Spleen (tissue), 11 donors: ENCODE results near the gene FLOT1. TPM values are rescaled to one million over a fixed set of nuclear protein-coding genes. Genes with fewer than 3 reads are reported as not detected.

Experiments
- DNase-seq: peaks from one replicate; pipeline ENCODE4 v3.0.0-alpha.2; 2020
- H3K27ac ChIP-seq, 8 donors: fragments of 200-600 bp; sonication (generic) in 7 of 8; 1 replicate in 4 of 8; 2 replicates in 4 of 8; pipeline versions ENCODE4 v1.5.0 to v1.8.0; 2016 to 2021; ENCODE audit warnings: inconsistent platforms in 4 of 8, mild to moderate bottlenecking in 4 of 8, moderate library complexity in 1 of 8
- H3K27me3 ChIP-seq, 7 donors: fragments of 200-600 bp; sonication (generic) in 6 of 7; replicated peaks in 1 of 7; 1 replicate in 4 of 7; 2 replicates in 3 of 7; pipeline versions ENCODE4 v1.5.0 to v1.8.0; 2016 to 2021; ENCODE audit warnings: inconsistent platforms in 3 of 7, mild to moderate bottlenecking in 1 of 7
- H3K36me3 ChIP-seq, 6 donors: fragments of 200-600 bp; sonication (generic) in 5 of 6; 1 replicate in 4 of 6; 2 replicates in 2 of 6; pipeline versions ENCODE4 v1.5.0 to v1.8.0; 2016 to 2021; ENCODE audit warnings: inconsistent platforms in 2 of 6
- H3K4me1 ChIP-seq, 6 donors: fragments of 200-600 bp; sonication (generic) in 5 of 6; 1 replicate in 3 of 6; 2 replicates in 3 of 6; pipeline versions ENCODE4 v1.5.0 to v1.8.0; 2016 to 2021; ENCODE audit warnings: inconsistent platforms in 3 of 6
- H3K4me3 ChIP-seq, 8 donors: fragments of 200-600 bp; sonication (generic) in 7 of 8; 1 replicate in 4 of 8; 2 replicates in 4 of 8; pipeline versions ENCODE4 v1.5.0 to v1.8.0; 2016 to 2021; ENCODE audit warnings: inconsistent platforms in 4 of 8, mild to moderate bottlenecking in 4 of 8, moderate library complexity in 2 of 8
- H3K9me3 ChIP-seq, 8 donors: fragments of 200-600 bp; sonication (generic) in 7 of 8; 1 replicate in 4 of 8; 2 replicates in 4 of 8; pipeline versions ENCODE4 v1.5.0 to v1.8.0; 2016 to 2021; ENCODE audit warnings: inconsistent platforms in 4 of 8
- CTCF ChIP-seq, 11 experiments: fragments of 200-600 bp in 7 of 11; fragments of 450-650 bp in 4 of 11; sonication (generic) in 4 of 11; IDR thresholded peaks in 8 of 11; conservative IDR thresholded peaks in 3 of 11; 1 replicate in 7 of 11; 2 replicates in 4 of 11; pipeline versions ENCODE4 v1.4.0 to v1.8.0; 2016 to 2021; ENCODE audit warnings: antibody characterized with exemption in 11 of 11, inconsistent platforms in 4 of 11, mild to moderate bottlenecking in 1 of 11
- POLR2A ChIP-seq, 3 donors: fragments of 450-650 bp; IDR thresholded peaks; one replicate each; pipeline ENCODE4 v1.5.1; 2017; ENCODE audit warnings: antibody characterized with exemption in 3 of 3, mild to moderate bottlenecking in 1 of 3
- POLR2AphosphoS5 ChIP-seq, 3 donors: sonication (generic); formaldehyde crosslinking; IDR thresholded peaks; one replicate each; pipeline ENCODE4 v1.5.1; 2017; ENCODE audit warnings: antibody characterized with exemption in 3 of 3
- WGBS, 5 donors: extraction: QIAGEN DNeasy Blood & Tissue Kit in 3 of 5; methylation state at CpG; one replicate each; pipeline versions ENCODE4 v1.1.5 to v1.1.7; 2013 to 2018; 5-methylcytosine and 5-hydroxymethylcytosine counted together
- intact Hi-C: fragments of 100-400 bp; cut with DNase I; formaldehyde crosslinking; loops from one replicate; pipeline ENCODE4 v1.15.0; 2023; ENCODE audit warnings: low total_unique reads
- polyA plus RNA-seq, 3 donors: library from polyadenylated mRNA; stranded (reverse); fragments of 200-250 nt; gene quantifications; one replicate each; pipeline ENCODE4 v1.2.1, GENCODE V29; 2013
- total RNA-seq, 7 donors: library from RNA; depleted of rRNA in 3 of 7; stranded (reverse); fragments of >200 nt in 3 of 7; fragmentation: NEBNext Ultra II Directional in 4 of 7; extraction: Animal tissue kit (Norgen Biotek cat#: 25700) in 4 of 7; gene quantifications; one replicate each; pipeline versions ENCODE4 v1.1.0 to v1.2.1, GENCODE V29; 2016 to 2021
- donor health status: healthy with polysubstance abuse.
- donor health status: DM: no; HTN: no; CAD: no; lungs with moderate emphysema.
- donor health status: DM: no; HTN: no; CAD: no.
- donor health status: Bipolar disorder and iron deficiency.
- donor health status: healthy.
- donor health status: DM: no; HTN: no; CAD: no.
- donor health status: DM: yes; HTN: yes; CAD: no.

FLOT1 gene
- total and polyA plus RNA-seq, 10 donors = 116 to 205 (median 165) TPM

- Histone ChIP-seq H3K9me3 (no peaks in the 10 kb centered on the region), H3K4me1 (peaks cover 31 to 83% (median 77%) of the 10 kb centered on the region in 6 donors), H3K36me3 (peaks cover 0 to 46% (median 39%) of the 10 kb centered on the region in 6 donors), H3K27me3 (no peaks in the 10 kb centered on the region), H3K27ac (peak overlapping the region; percentile 89 to 99 (median 98)), H3K4me3 (peak overlapping the region; percentile 80 to 97 (median 94))
- intact Hi-C loops = loop anchor here (2.0 to 10.0 kb wide), 2 partner anchors 39 to 107 kb away; partner anchors contain the start of genes MRPS18B and PPP1R10
- TF ChIP-seq CTCF (IDR thresholded peaks at IDR 0.05 in 8 of 11, conservative IDR thresholded peaks at IDR 0.05 in 3 of 11) = peak in 10 of 11 experiments; percentile 2 to 91 (median 76)
- peak; percentile 78 to 85 (median 82) for TF ChIP-seq POLR2AphosphoS5 (IDR thresholded peaks at IDR 0.05)
- no peak for TF ChIP-seq POLR2A (IDR thresholded peaks at IDR 0.05)
- WGBS, 5 donors = 1% methylated on average over 56 to 71 of the region's 71 CpGs
- peak; percentile 98 for DNase-seq
These were observed 21.1 kb downstream of the FLOT1 start for GRCh38 chr6:30721198-30722024.

- Histone ChIP-seq H3K9me3 (no peaks in the 10 kb centered on the region), H3K27ac (peak overlapping the region; percentile 89 to 99 (median 98)), H3K27me3 (no peaks in the 10 kb centered on the region), H3K4me3 (peak overlapping the region; percentile 80 to 97 (median 94)), H3K36me3 (peaks cover 0 to 40% (median 34%) of the 10 kb centered on the region in 6 donors), H3K4me1 (peaks cover 31 to 84% (median 79%) of the 10 kb centered on the region in 6 donors)
- DNase-seq = peak; percentile 94
- intact Hi-C loops = loop anchor here (2.0 to 10.0 kb wide), 2 partner anchors 38 to 106 kb away; partner anchors contain the start of genes MRPS18B and PPP1R10
- TF ChIP-seq CTCF (IDR thresholded peaks at IDR 0.05 in 8 of 11, conservative IDR thresholded peaks at IDR 0.05 in 3 of 11) = no peak
- peak in 2 of 3 donors; percentile 8 to 38 for TF ChIP-seq POLR2AphosphoS5 (IDR thresholded peaks at IDR 0.05)
- WGBS, 5 donors = 0 to 1% (median 0%) methylated on average over 23 to 29 of the region's 29 CpGs
These were observed 21.7 kb downstream of the FLOT1 start for GRCh38 chr6:30720738-30721197.

GRCh38 chr6:30719791-30720737, 22.4 kb downstream of the FLOT1 start, which contains the start of gene TUBB:
Gene TUBB (plus strand): TSS chr6:30720352. CDS start chr6:30720507, 155 bp downstream.
- DNase-seq = peak; percentile 99
- Histone ChIP-seq H3K27ac (peak within 1 kb of the TSS; percentile 89 to 99 (median 98)), H3K4me3 (peak within 1 kb of the TSS; percentile 80 to 97 (median 94)), H3K27me3 (no peaks in the 10 kb centered on the region), H3K9me3 (no peaks in the 10 kb centered on the region), H3K4me1 (peaks cover 31 to 80% (median 77%) of the 10 kb centered on the region in 6 donors), H3K36me3 (peaks cover 0 to 36% (median 27%) of the 10 kb centered on the region in 6 donors)
- intact Hi-C loops = loop anchor here (2.0 to 10.0 kb wide), 2 partner anchors 37 to 105 kb away; partner anchors contain the start of genes MRPS18B and PPP1R10
- peak in 7 of 11 experiments; percentile 7 to 28 (median 20) for TF ChIP-seq CTCF (IDR thresholded peaks at IDR 0.05 in 8 of 11, conservative IDR thresholded peaks at IDR 0.05 in 3 of 11)
- peak in 2 of 3 donors; percentile 31 to 92 for TF ChIP-seq POLR2A (IDR thresholded peaks at IDR 0.05)
- TF ChIP-seq POLR2AphosphoS5 (IDR thresholded peaks at IDR 0.05) = peak; percentile 95 to 98 (median 96)
- WGBS, 5 donors = 0 to 1% (median 0%) methylated on average over 24 to 38 of the region's 38 CpGs
